Lower leg skin (tissue), 3 donors: Measurements from ENCODE around the gene HEPHL1.
"Not testable (repeated sequence)": the region's sequence is repeated elsewhere in the genome, so short reads cannot be mapped to it uniquely, and the experiment has no call there.

Experiments
- CTCF ChIP-seq, 3 donors: fragments of 450-650 bp; IDR thresholded peaks; one replicate each; pipeline ENCODE4 v1.5.1; 2016; ENCODE audit warnings: antibody characterized with exemption in 3 of 3, mild to moderate bottlenecking in 3 of 3, moderate library complexity in 2 of 3
- POLR2A ChIP-seq, 2 donors: fragments of 450-650 bp; IDR thresholded peaks; one replicate each; pipeline ENCODE4 v1.6.1; 2016 to 2017; ENCODE audit warnings: antibody characterized with exemption in 2 of 2, mild to moderate bottlenecking in 1 of 2, moderate library complexity in 1 of 2

- TF ChIP-seq CTCF, POLR2A (IDR thresholded peaks at IDR 0.05): not testable (repeated sequence)
Measured at GRCh38 chr11:94120516-94120915, 99.4 kb downstream of the HEPHL1 start.
